Measurements from ENCODE around the gene KRT17.
A peak's percentile ranks its signal among the peaks of the same experiment; 100 is the strongest.

KRT17 gene

GRCh38 chr17:41624208-41625101 lies at the start of gene KRT17:
Gene KRT17, minus strand, starts transcription at chr17:41624575. Its CDS starts 66 bp downstream, at chr17:41624509.
- no peak for DNase-seq

GRCh38 chr17:41672153-41672552 lies 47.8 kb upstream of the KRT17 start:
- DNase-seq, result no peak

- no peak for DNase-seq
These were observed 43.1 kb upstream of the KRT17 start for GRCh38 chr17:41667280-41668041.

- DNase-seq, result peak; percentile 66
These were observed 42.4 kb upstream of the KRT17 start for GRCh38 chr17:41666708-41667279.

- peak; percentile 42 for DNase-seq
These were observed 41.9 kb upstream of the KRT17 start for GRCh38 chr17:41666237-41666641.

GRCh38 chr17:41665566-41666236 lies 41.3 kb upstream of the KRT17 start:
- peak; percentile 49 for DNase-seq

- DNase-seq, result no peak
These were observed 40.5 kb upstream of the KRT17 start for GRCh38 chr17:41664587-41665565.

GRCh38 chr17:41664172-41664457 lies 39.7 kb upstream of the KRT17 start:
- DNase-seq, result no peak

GRCh38 chr17:41663451-41664171 lies 39.2 kb upstream of the KRT17 start:
- no peak for DNase-seq

- no peak for DNase-seq
These were observed 35.9 kb upstream of the KRT17 start for GRCh38 chr17:41660221-41660711.

- no peak for DNase-seq
These were observed 35.2 kb upstream of the KRT17 start for GRCh38 chr17:41659427-41660212.

GRCh38 chr17:41658846-41659245 lies 34.5 kb upstream of the KRT17 start:
- DNase-seq, result no peak

GRCh38 chr17:41657936-41658335 lies 33.6 kb upstream of the KRT17 start:
- no peak for DNase-seq

- DNase-seq, result no peak
These were observed 32.9 kb upstream of the KRT17 start for GRCh38 chr17:41657176-41657754.

GRCh38 chr17:41656249-41657023 lies 32.1 kb upstream of the KRT17 start:
- DNase-seq, result no peak

GRCh38 chr17:41655611-41656111 lies 31.3 kb upstream of the KRT17 start:
- DNase-seq, result no peak

GRCh38 chr17:41654678-41655607 lies 30.6 kb upstream of the KRT17 start:
- DNase-seq, result no peak
